Cerebellar nuclear complex (tissue), 1 donor: Measurements from ENCODE around the gene MMP17.
A peak's percentile ranks its signal among the peaks of the same experiment; 100 is the strongest.
"Not testable (repeated sequence)": the region's sequence is repeated elsewhere in the genome, so short reads cannot be mapped to it uniquely, and the experiment has no call there.

ENCODE experiments used
- DNase-seq, 2 experiments: peaks; one replicate each; lab custom pipeline; 2025; lab: John Stamatoyannopoulos, UW

The MMP17 gene

DNA sequence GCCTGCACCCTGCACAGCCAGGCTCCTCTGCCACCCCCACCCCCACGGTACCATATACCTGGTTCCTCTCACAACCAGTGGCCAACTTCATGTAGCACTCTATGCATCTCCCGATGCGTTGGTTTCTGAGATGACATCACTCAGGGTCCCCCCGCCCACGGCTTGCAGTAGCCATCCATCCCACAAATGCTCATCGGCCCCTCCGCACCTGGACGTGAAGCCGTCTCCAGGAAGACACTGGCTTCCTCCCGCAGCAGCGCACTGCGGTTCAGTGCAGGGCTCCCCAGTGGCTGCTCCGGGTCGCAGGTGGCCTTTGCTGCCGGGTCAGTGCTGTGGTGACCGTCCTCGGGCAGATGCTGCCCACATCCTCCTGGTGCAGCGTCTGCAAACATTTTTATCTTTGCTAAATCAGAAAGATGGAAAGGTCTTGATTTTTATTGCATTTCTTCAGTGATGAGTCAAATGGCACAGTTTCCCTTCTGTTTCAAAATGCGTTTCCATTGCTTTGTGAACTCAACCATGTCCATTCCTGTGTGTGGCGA is 27.5 kb upstream of the MMP17 start:
- no peak for DNase-seq

DNA sequence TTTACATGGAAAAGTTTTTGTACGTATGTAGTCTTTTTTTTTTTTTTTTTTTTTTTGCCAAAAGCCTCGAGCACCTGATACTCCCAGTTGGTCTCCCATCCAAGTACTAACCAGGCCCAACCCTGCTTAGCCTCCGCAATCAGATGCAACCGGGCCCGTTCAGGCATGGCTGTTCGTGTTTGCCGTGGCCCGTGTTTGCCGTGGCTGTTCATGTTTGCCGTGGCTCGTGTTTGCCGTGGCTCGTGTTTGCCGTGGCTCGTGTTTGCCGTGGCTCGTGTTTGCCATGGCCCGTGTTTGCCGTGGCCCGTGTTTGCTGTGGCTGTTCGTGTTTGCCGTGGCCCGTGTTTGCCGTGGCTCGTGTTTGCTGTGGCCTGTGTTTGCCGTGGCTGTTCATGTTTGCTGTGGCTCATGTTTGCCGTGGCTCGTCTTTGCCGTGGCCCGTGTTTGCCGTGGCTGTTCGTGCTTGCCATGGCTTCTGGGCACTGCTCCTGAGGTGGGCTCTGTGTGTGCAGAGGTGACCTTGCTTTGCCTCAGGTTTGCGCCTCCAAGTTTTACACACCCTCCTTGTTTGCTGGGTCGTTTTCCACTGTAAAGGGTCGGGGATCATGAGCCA is 26.8 kb upstream of the MMP17 start:
- DNase-seq = no peak

DNA sequence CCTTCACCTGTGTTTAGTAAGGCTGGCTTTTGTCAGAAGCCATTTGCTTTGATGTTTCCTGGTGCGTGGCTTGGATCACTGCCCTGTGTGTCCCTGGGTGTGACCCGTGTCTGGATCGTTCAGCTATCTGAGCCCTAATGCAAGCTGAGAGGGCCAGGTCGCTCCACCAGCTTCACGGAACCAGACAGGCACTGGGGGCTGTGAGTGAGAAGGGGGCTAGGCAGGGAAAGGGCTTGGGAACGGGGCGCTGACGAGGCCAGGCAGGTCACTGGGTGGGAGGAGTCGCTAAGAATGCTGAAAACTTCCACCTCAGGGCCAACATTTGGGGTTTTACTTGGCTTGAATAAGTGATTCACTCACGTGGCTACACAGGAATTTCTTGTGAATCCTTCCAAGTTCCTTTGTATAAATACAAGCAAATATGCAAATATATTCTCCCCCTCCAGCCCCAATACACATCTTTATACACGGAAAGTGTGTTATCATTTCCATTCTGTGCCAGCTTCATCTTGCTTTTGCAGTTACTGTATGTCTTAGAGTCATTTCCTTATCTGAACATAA is 24.2 kb upstream of the MMP17 start:
- no peak for DNase-seq

DNA sequence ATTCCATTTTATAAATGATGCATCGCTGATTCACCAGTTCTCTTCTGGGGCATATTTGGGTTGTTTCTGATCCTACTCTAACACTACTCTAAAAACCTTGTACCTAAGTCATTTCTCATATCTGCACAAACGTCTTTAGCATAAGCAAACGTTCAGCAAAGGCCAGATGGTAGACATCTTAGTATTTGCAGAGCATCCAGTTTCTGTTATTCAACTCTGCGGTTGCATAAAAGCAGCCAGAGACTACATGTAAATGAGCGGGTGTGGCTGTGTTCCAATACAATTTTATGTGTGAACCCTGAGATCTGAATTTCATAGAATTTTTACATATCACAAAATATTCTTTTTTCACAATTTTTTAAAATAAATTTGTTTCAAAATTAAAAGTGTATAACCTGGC is 22.8 kb upstream of the MMP17 start:
- DNase-seq = no peak

DNA sequence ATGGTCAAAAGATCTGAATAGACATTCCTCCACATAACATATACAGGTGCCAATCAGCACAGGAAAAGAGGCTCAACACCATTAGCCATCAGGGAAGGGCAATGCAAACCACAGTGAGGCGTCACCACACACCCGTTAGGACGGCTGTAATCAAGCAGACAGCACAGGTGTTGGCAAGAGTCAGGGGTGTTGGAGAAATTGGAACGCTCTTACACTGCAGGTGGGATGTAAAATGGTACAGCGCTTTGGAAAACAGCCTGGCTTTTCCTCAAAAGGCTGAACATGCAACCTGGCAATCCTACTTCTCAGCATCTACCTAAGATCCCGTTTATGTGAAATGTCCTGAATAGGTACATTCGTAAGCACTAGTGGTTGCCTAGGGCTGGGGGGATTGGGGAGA is 21.5 kb upstream of the MMP17 start:
- peak in 1 of 2 experiments; percentile 15 for DNase-seq

DNA sequence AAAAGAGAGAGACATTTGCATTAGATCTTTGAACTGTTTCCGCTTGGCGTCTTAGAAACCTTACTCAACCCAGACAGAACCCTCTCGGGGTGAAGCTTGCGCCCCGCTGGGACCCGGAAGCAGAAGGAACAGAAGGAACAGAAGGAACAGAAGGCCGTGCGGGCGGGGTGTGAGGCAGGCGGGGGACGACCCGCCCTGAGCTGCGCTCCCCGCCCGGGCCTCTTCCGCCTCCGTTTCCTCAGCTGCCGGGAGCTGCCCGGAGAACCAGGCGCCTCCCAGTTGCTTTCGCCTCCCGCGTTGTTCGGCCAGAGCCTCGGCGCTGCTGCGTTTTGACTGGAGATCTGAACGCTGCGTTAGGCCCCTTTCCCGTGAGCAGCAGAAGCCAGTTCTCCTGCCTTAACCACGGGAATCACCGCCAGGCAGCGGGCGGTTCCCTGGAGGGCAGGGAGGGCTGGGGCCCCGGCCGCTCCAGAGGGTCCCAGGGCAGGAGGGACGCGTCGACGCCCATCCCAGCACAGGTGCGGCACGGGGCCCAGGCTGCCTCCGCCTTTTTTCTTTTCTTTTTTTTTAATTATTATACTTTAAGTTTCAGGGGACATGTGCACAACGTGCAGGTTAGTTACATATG is 19.3 kb upstream of the MMP17 start:
- DNase-seq = no peak

DNA sequence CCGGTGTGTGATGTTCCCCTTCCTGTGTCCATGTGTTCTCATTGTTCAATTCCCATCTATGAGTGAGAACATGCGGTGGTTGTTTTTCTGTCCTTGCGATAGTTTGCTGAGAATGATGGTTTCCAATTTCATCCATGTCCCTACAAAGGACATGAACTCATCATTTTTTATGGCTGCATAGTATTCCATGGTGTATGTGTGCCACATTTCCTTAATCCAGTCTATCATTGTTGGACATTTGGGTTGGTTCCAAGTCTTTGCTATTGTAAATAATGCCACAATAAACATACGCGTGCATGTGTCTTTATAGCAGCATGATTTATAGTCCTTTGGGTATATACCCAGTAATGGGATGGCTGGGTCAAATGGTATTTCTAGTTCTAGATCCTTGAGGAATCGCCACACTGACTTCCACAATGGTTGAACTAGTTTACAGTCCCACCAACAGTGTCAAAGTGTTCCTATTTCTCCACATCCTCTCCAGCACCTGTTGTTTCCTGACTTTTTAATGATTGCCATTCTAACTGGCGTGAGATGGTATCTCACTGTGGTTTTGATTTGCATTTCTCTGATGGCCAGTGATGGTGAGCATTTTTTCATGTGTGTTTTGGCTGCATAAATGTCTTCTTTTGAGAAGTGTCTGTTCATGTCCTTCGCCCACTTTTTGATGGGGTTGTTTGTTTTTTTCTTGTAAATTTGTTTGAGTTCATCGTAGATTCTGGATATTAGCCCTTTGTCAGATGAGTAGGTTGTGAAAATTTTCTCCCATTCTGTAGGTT is 18.5 kb upstream of the MMP17 start:
- not testable (repeated sequence) for DNase-seq

DNA sequence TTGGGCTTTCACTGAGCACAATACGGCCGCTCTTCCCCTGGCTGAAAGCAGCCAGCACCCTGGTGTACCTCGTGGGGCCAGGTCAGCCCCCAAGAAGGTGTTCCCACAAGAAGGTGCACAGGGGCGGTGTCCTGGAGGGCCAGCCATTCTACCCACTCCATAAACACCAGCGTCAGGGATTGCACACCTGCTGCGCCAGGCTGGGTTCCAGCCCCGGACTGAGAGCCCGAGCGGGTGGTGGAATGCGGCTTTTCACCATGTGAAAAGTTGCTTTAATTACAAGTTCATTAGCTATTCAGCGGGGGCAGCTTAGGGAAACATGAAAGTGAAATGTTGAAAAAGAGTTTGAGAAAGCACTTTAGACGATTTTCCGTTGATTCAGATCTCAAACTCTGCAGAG is 17.5 kb upstream of the MMP17 start:
- no peak for DNase-seq

DNA sequence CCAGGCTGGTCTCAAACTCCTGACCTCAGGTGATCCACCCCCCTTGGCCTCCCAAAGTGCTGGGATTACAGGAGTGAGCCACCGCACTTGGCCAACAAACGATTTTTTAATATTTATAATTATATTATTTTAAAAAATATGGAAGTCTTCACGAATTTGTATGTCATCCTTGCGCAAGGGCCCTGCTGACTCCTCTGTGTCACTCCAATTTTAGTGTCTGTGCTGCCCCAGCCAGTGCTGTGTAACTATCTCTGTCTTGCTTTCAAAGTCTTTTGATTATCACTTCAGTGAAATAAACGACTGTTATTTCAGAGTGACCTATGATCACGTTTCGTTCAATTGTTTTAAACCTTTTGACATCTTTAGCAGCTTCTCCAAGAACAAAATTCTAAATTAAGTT is 13.1 kb upstream of the MMP17 start:
- no peak for DNase-seq

DNA sequence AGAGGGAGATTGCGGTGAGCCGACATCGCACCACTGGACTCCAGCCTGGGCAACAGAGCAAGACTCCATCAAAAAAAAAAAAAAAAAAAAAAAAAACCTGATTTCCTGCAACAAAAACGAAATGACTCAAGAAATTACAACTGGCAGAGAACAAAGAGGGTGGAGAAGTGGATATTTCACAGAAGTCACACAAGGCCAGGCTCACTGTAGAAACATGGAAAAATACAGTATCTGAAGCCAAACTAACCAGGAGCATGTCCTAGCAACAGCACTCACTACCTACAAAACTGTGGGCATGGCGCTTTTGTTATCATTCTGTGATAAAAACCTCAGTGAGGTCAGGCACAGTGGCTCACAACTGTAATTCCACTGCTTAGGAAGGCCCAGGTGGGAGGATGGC is 11.7 kb upstream of the MMP17 start:
- no peak for DNase-seq

DNA sequence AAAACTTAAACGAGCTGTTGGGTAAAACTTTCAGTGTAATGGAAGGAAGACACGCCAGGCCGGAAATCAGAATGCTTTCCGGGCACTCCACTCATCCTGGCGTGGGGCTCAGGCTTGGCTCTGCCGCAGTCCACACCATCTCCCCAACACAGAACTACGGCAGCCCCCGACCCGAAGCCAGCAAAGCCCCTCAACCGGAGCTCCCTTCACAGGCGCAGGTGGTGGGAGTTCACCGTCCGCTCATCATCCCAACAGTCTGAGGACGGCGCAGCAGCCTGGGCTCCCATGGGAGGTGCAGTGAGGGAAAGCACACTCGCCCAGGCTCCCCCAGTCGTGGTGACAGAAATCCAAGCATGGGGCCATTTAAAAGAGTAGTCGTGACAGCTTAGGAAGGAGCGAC is 11.0 kb upstream of the MMP17 start:
- no peak for DNase-seq

DNA sequence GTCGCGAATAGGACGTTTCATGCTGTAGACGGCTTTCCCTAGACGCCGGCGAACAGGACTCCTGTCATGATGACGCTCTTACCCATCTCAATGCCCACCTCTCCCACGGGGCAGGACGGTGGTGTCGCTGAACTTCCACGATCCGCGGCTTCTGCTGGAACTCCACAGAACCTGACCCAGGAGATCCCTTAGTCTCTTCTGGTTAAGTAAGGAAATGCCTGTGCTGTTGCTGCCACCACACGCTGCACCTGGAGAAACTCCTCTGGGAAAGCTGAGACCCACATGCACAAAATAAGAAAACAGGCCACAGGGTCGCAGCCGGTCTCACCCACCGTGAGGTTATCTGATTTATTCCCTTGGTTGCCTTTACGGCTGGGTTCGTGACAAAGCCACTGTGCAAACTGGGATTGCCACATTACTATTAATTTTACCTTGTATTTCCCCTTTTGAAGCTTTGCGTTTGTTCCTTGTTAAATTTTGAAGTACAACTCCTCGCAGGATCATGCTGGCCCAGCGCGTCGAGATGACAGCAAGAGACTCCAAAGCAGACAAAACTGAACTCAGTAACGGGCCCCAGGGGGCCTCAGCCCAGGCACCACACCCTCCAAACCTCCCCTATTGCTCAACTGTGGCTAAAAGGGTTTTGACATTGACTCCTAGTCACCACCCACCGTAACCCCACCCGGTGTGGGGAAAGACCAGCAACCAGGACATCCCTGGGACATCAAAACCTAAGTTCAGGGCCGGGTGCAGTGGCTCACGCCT is 9.2 kb upstream of the MMP17 start:
- no peak for DNase-seq

DNA sequence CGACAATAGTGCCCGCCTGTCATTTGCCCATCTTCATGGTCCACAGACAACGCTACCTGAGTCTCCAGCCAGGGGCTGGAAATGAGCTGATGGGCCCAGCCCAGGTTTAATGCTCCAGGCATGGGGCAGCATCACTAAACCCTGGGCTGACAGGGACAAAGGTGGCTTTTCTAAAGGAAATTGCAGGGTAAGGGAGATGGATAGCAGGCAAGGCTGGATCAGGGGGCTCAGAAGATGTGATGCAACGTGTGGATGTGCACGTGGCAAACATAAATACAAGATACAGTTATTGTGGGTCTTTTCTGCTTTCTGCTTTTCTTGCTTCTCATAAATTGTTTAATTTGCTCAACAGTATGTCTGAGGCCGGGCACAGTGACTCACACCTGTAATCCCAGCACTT is 3.7 kb upstream of the MMP17 start:
- DNase-seq = no peak

DNA sequence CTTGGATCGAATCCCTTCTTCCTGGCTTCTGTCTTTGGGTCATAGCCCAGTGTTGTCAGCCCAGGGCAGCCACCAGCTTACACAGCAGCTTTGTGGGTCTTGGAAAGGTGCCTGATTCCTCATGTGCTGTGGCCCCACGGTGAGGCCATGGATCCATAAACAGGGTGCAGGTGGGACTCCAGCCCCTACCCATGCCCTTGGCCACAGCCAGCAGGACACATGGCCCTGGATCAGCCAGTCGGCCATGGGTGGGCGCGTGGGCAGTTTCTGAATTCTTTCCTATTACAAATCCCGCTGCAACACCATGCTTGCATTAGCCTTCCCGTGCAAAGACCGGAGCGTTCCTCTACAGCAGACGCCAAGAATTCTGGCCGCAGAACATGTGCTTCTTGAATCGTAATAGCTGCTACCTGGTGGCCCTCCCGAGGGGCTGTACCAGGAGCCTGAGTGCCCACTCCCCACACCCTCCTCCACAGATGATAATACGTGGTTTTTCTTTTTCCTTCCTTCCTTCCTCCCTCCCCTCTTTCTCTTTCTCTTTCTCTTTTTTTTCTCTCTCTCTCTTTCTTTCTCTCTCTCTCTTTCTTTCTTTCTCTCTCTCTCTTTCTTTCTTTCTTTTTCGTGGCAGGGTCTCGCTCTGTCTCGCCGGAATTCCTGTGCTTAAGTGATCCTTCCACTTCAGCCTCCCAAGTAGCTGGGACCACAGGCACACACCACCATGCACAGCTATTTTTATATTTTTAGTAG is 2.9 kb upstream of the MMP17 start:
- DNase-seq = no peak

DNA sequence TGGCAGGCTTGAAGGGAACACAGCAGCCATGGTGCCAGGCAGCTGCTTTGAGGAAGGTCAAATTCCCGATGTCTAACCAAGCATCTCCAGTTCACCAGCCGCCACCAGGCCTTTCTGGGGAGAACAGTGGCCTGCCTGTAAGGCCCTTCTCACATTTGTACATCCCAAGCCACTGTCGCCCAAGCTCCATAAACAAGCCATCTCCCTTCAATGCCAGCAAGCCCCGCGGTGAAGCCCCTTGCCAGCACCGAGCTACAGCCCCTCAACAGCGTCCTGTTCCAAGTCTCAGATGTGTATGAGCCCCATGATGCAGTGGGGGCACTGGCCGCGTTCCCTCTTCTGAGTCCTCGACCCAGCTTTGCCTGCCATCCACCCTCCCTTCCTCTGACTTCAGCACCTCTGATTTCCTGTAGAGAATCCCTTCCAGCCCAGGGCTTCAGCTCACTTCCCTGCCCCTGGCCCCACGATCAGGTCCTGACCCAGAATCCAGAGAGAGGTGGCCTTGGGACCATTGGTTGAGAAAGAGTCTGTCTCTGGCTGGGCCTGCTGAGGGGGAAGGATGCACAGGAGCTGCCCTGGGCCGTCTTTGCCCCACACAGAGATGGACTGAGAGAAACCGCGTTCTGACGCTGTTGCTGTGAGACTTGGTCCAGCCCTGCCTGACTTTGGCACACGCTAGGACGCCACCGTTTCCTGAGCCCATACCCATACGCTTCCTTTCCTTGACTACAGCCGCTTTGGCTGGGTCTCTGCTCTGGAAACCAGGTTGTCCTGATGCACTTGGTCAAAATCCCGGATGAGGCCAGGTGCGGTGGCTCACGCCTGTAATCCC is 1.9 kb upstream of the MMP17 start:
- no peak for DNase-seq

DNA sequence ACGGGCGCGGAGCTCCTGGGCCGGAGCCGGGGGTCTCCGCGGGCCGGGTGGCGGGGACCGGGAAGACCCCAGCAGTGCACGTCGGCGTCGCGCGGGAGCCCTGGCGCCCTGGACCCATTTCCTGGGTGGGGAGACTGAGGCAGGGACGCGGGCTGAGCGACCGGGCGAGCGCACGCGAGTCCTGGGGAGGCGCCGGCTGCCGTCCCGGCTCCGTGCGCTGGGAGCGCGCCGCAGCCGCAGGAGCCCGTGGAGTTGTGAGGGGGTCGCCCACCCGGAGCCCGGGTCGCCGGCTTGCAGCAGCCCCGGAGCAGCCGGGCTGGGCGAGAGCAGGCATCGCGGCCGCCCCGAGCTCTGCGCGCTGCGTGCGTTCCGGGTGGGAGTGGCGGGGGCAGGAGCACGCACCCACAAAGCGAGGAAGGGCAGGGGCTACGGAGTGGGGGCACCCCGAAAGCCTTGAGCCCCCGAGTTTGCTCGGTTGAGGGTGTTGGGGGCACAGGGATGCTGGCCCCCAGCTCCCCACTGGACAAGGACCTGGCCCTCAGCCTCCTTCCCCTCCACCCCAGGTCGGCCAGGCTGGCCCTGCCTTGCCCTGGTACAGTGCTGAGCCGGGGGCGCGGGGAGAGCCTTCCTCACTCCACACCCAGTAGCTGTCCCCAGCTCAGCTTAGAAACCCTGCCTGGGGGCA is 620 bp downstream of the MMP17 start:
- no peak for DNase-seq

DNA sequence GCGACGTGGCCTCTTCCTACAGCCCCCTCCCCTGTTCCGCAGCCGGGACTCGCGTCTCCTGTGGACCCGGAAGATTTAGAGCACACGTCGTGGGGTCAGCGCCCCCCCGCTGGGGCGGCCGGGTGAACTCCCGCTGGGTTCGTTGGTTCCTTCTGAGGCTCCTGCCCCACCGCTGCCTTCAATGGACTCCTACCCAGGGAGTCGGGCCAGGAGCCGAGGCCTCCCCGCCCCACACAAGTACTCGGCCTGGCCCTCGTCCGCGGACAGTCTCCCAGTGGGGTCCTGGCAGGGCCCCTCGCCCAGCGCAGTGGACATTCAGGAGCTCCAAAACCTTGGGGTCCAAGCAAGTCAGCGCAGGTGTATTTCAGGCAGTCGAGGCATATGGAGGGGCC is 1.2 kb downstream of the MMP17 start:
- no peak for DNase-seq

DNA sequence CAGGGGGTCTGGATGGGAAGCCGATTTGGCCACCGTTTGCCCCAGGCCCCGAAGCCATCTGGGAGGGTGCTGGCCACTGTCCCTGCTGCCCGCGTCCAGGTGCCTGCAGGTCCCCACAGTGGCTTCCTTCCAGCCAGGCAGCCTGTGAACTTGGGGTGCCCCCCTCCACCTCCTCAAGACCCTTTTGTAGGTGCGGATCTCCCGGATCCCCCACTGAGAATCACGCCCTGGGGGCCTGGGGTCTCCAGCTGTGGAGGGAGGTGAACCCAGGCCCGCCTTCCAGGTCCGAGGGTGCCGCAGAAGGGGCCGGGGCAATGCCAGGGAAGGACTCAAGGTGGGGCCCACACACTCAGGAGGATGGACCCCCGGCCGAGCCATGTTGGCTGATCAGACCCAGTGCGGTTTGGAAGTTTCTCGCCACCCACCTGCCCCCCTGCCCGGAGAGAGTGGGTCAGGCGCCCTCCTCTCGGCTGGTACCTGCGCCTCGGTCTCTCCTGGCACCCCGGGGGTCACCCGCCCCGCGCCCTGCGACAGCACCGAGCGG is 1.7 kb downstream of the MMP17 start:
- no peak for DNase-seq

DNA sequence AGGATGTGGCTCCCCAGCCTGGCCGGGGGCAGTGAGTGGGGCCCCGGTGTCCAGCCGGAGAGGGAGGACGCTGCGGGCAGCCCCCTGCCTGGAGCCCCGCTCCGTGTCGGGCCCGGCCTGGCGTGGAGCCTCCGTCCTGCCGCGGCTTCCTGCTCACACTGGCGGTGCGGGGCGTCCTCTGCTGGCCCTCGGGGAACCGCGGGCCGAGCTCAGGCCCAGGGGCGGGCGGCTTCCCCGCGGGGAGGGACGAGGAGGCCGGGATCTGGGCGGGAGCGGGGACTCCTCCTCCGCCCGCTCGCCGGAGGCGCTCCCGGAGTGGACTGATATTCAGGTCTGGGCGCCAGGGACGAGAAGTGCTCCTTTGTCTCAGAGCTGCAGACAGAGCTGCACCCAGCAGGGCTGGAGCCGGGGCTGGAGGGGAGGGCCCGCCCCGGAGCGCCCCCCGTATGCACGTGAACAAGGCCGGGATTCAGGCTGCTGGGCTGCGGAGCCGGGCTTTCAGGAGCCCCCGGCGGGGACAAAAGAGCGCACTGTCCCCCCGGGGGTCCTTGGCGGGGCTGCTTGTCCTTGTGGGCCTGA is 2.2 kb downstream of the MMP17 start:
- no peak for DNase-seq
